Hematopoietic multipotent progenitor cell treated with erythropoietin and hydrocortisone succinate and interleukin-3 and kit ligand, for 17 days (in vitro differentiated cells): Measurements from ENCODE around the gene G6PC1.

ENCODE experiments used
- DNase-seq: peaks from one replicate; pipeline ENCODE4 v3.0.0-alpha.2; 2015; ENCODE audit warnings: low spot score

G6PC1 gene

DNA sequence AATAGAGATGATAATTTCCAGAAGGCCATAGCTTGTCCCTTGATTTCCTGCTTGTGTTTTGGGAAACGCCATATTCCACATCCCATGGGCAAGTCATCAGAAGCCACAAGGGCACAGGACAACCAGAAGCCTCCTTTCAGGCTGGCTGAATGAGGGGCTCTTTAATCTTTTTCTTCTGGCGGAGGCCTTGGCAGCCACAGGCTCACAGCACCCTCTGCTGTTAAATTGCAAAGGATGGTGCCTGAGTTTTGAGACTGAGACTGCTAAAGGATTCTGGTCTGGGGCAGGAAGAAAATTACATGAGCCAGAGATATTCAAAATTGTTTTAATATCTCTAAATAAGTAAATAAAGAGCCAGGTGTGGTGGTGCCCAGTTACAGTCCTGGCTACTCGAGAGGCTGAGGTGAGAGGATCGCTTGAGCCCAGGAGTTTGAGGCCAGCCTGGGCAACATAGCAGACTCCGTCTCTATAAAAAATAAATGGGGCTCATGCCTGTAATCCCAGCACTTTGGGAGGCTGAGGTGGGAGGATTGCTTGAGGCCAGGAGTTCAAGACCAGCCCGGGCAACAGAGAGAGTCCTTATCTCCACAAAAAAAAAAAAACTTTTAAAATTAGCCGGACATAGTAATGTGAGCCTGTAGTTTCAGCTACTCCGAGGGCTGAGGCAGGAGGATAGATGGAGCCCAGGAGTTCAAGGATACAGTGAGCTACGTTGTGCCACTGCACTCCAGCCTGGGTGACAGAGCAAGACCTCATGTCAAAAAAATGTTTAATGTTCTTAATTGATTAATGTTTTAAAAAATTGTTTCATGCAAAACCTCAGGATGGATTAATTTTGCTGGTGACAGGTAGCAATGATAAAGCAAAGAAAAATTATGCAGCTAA is 37.4 kb downstream of the G6PC1 start:
- DNase-seq = peak; percentile 33

- no peak for DNase-seq
These were observed 43.6 kb downstream of the G6PC1 start for GRCh38 chr17:42944211-42944610.

- DNase-seq = no peak
These were observed 46.2 kb downstream of the G6PC1 start for GRCh38 chr17:42946812-42947211.

GRCh38 chr17:42950044-42950783 is 49.6 kb downstream of the G6PC1 start:
- no peak for DNase-seq
